ENCODE results near the gene SDSL. TPM values are rescaled to one million over a fixed set of nuclear protein-coding genes. Genes with fewer than 3 reads are reported as not detected.

Gene SDSL
- total and polyA plus RNA-seq, 2 of the 13 experiments (the other 11 are each of a cell fraction or from before 2014, with no cell fraction given) = 1.2 to 1.7 TPM

GRCh38 chr12:113418213-113418879 lies 3.8 kb upstream of the SDSL start (continued):
- TF ChIP-seq AKNA (CRISPR knock-in tag; IDR thresholded peaks at IDR 0.05; ENCODE audit: borderline replicate concordance) (no peak), HBP1 (CRISPR knock-in tag; IDR thresholded peaks at IDR 0.05; ENCODE audit: low read depth) (no peak), ZBTB44 (CRISPR knock-in tag; IDR thresholded peaks at IDR 0.05) (no peak), ZNF30 (CRISPR knock-in tag; IDR thresholded peaks at IDR 0.05) (no peak), PAF1 (CRISPR knock-in tag; IDR thresholded peaks at IDR 0.05) (no peak), ZNF235 (CRISPR knock-in tag; IDR thresholded peaks at IDR 0.05; ENCODE audit: borderline replicate concordance) (no peak), CBX5 (CRISPR knock-in tag; IDR thresholded peaks at IDR 0.05; ENCODE audit: borderline replicate concordance) (no peak), ZNF576 (CRISPR knock-in tag; IDR thresholded peaks at IDR 0.05) (no peak), IKZF1 (IDR thresholded peaks at IDR 0.05) (no peak), KDM1A (CRISPR knock-in tag; IDR thresholded peaks at IDR 0.05) (peak; percentile 78; the same call in 1 of the 2 replicates), RCOR2 (CRISPR knock-in tag; IDR thresholded peaks at IDR 0.05) (peak; percentile 69), PRMT3 (CRISPR knock-in tag; IDR thresholded peaks at IDR 0.05; ENCODE audit: borderline replicate concordance, low read depth) (no peak), SMAD1 (CRISPR knock-in tag; IDR thresholded peaks at IDR 0.05; ENCODE audit: borderline replicate concordance, low read depth) (no peak), NFKB2 (CRISPR knock-in tag; IDR thresholded peaks at IDR 0.05; ENCODE audit: borderline replicate concordance) (peak; percentile 49; the same call in 1 of the 2 replicates), ZBTB39 (CRISPR knock-in tag; IDR thresholded peaks at IDR 0.05) (no peak), PATZ1 (CRISPR knock-in tag; IDR thresholded peaks at IDR 0.05) (peak; percentile 52)
